HG03159 (cell line): ENCODE results near the gene IQGAP3.
A peak's percentile ranks its signal among the peaks of the same experiment; 100 is the strongest.

Experiments
- ATAC-seq: cut with Tn5 transposase; IDR thresholded peaks from one replicate; pipeline ENCODE4 v1.9.1; 2021; ENCODE audit warnings: mild to moderate bottlenecking, moderate library complexity; ENCODE audit not compliant: unreplicated experiment

IQGAP3 gene

GRCh38 chr1:156498432-156499193, 73.8 kb downstream of the IQGAP3 start:
- ATAC-seq: no peak

- ATAC-seq: no peak
Observed at GRCh38 chr1:156497743-156498431, 74.5 kb downstream of the IQGAP3 start.

GRCh38 chr1:156497078-156497742, 75.2 kb downstream of the IQGAP3 start:
- ATAC-seq: no peak

GRCh38 chr1:156496211-156496761, 76.1 kb downstream of the IQGAP3 start:
- ATAC-seq: no peak

- ATAC-seq: no peak
Observed at GRCh38 chr1:156495401-156496140, 76.8 kb downstream of the IQGAP3 start.

- ATAC-seq: no peak
Observed at GRCh38 chr1:156494309-156494895, 78.0 kb downstream of the IQGAP3 start.

- ATAC-seq: no peak
Observed at GRCh38 chr1:156493742-156494141, 78.6 kb downstream of the IQGAP3 start.

- no peak for ATAC-seq
Observed at GRCh38 chr1:156493154-156493631, 79.2 kb downstream of the IQGAP3 start.

GRCh38 chr1:156492591-156493080, 79.7 kb downstream of the IQGAP3 start:
- ATAC-seq: no peak

GRCh38 chr1:156492013-156492590, 80.3 kb downstream of the IQGAP3 start:
- ATAC-seq: no peak

- ATAC-seq: no peak
Observed at GRCh38 chr1:156491151-156491949, 81.0 kb downstream of the IQGAP3 start.

- no peak for ATAC-seq
Observed at GRCh38 chr1:156490401-156491032, 81.8 kb downstream of the IQGAP3 start.

- no peak for ATAC-seq
Observed at GRCh38 chr1:156489935-156490293, 82.5 kb downstream of the IQGAP3 start.

GRCh38 chr1:156489166-156489934, 83.0 kb downstream of the IQGAP3 start:
- ATAC-seq: peak; percentile 20

- peak; percentile 45 for ATAC-seq
Observed at GRCh38 chr1:156488566-156489165, 83.7 kb downstream of the IQGAP3 start.

- ATAC-seq: no peak
Observed at GRCh38 chr1:156487862-156488261, 84.5 kb downstream of the IQGAP3 start.
